Activated CD4-positive, alpha-beta memory T cell treated with anti-CD3 and anti-CD28 coated beads, Interleukin-2, amount 10 ng/mL, durations not matched to agents 7 days and 5 days (primary cell): ENCODE measurements around the gene TMEM186. TPM values are rescaled to one million over a fixed set of nuclear protein-coding genes. Genes with fewer than 3 reads are reported as not detected.
"Not testable (repeated sequence)": the region's sequence is repeated elsewhere in the genome, so short reads cannot be mapped to it uniquely, and the experiment has no call there.

ENCODE experiments used
- CTCF ChIA-PET: fragments of 350-600 bp; sonication (Branson Sonifier 250); formaldehyde crosslinking; loops from one replicate; lab custom pipeline; 2021; ENCODE audit warnings: antibody characterized with exemption, inconsistent platforms; lab: Charles Lee
- POLR2A ChIA-PET: fragments of 350-600 bp; sonication (Branson Sonifier 250); formaldehyde crosslinking; loops from one replicate; lab custom pipeline; 2021; ENCODE audit warnings: antibody characterized with exemption; lab: Charles Lee
- DNase-seq: peaks from one replicate; pipeline ENCODE4 v3.0.0-alpha.2; 2020
- H3K27ac Mint-ChIP-seq: one replicate; pipeline ENCODE4 v1.8.0; 2021; ENCODE audit warnings: mild to moderate bottlenecking, mixed read lengths
- H3K27me3 Mint-ChIP-seq: one replicate; pipeline ENCODE4 v1.8.0; 2021; ENCODE audit warnings: mixed read lengths
- H3K36me3 Mint-ChIP-seq: one replicate; pipeline ENCODE4 v1.8.0; 2021; ENCODE audit warnings: low read depth, mixed read lengths
- H3K4me1 Mint-ChIP-seq: one replicate; pipeline ENCODE4 v1.8.0; 2021; ENCODE audit warnings: mixed read lengths
- H3K4me3 Mint-ChIP-seq: one replicate; pipeline ENCODE4 v1.8.0; 2021; ENCODE audit warnings: mild to moderate bottlenecking, mixed read lengths
- H3K9me3 Mint-ChIP-seq: one replicate; pipeline ENCODE4 v1.8.0; 2021; ENCODE audit warnings: mixed read lengths
- total RNA-seq, 2 experiments: library from RNA; stranded (reverse); gene quantifications; one replicate each; pipeline ENCODE4 v1.2.3, GENCODE V29; 2021

The TMEM186 gene
- total RNA-seq, 2 experiments from 2014 or later = 12.2 to 12.6 TPM

DNA sequence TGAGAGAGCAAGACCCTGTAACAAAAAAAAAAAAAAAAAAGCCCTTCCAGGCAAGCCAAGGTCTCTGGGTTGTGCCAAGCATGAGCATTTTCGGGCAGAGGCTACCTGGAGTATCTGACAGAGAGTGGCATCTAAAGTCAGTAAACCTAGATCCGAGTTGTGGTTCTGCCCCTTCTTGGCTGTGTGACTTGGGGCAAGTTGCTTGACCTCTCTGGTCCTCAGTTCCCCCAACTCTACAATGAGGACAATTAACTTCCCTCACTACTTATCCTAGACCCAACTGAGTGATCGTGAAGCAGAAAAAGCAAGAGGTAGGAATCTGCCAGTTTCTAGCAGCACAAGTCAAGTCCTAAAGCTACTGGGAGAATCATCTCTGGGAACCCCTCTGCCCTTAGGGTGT is 34.4 kb downstream of the TMEM186 start:
- Mint-ChIP-seq H3K27me3 (no peaks in the 10 kb centered on the region), H3K9me3 (no peaks in the 10 kb centered on the region), H3K4me3 (no peak overlapping the region), H3K27ac (no peak overlapping the region), H3K36me3 (no peaks in the 10 kb centered on the region), H3K4me1 (no peaks in the 10 kb centered on the region)
- POLR2A ChIA-PET = no interaction called here
- DNase-seq = no peak
- CTCF ChIA-PET = no interaction called here

DNA sequence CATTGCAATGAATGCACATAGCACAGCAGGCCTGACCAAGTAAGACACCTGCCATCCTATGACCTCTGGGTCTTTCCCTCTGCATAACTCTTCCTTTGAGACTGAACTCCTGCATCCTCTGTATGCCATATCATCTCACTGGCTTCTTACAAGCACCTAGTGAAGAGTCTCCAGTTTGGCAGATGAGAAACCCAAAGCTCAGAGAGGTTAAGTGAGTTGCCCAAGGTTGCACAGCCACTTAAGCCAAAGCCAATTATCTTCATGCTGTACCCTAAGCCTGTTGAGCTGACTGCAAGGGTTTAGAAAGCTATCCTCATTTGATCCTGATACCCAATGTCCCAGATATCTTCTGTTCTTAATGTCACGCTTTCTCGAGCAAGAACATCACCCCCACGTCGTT is 35.2 kb downstream of the TMEM186 start:
- H3K27ac Mint-ChIP-seq = no peak overlapping the region
- POLR2A ChIA-PET = no interaction called here
- DNase-seq = no peak
- CTCF ChIA-PET = interaction anchor here (0.5 kb wide), 1 partner anchor 581 kb away, joined by 3 read pairs; no protein-coding TSS in a partner anchor
- no peak overlapping the region for H3K4me3 Mint-ChIP-seq
- H3K9me3 Mint-ChIP-seq = no peaks in the 10 kb centered on the region
- H3K4me1 Mint-ChIP-seq = no peaks in the 10 kb centered on the region
- H3K36me3 Mint-ChIP-seq = no peaks in the 10 kb centered on the region
- no peaks in the 10 kb centered on the region for H3K27me3 Mint-ChIP-seq

DNA sequence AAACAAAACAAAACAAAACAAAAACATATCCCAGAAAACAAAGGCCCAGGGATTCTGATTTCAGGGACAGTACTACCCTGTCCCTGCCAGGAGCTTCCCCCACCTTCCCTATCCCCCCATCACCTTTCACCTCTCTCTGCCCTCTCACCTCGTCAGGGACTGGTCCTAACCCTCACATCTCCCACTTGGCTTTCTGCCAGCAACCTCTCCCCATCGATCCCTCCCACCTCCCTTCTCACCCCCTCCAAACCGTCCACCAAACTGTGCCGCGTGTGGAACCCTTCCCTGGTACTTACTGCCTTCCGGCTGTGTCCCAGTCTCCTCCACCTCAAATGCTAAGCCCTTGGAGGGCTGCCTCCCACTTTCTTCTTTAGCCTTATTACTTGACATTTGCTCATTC is 36.4 kb downstream of the TMEM186 start:
- DNase-seq = no peak
- Mint-ChIP-seq H3K4me3 (no peak overlapping the region), H3K4me1 (no peaks in the 10 kb centered on the region), H3K9me3 (no peaks in the 10 kb centered on the region), H3K36me3 (no peaks in the 10 kb centered on the region), H3K27ac (no peak overlapping the region), H3K27me3 (no peaks in the 10 kb centered on the region)
- POLR2A ChIA-PET = no interaction called here
- CTCF ChIA-PET = no interaction called here

DNA sequence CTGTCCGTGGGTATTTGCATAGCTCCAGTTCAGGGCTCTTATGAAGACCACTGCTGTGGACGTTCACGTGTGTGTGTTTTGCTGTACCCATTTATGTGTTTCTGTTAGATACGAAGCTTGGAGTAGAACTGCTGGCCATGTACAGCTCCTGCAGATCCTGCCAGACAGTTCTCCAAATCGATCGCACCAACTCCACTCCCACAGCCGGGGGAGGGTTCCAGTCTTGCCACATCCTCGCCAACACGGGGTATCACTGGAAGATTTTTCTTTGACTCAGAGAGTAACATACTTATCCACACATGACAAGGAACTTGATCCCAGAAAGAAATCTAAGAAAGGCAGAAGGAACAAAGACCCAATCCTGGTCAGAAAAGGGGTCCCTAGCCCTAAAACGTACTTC is 37.4 kb downstream of the TMEM186 start:
- POLR2A ChIA-PET = no interaction called here
- no peak overlapping the region for H3K4me3 Mint-ChIP-seq
- DNase-seq = no peak

DNA sequence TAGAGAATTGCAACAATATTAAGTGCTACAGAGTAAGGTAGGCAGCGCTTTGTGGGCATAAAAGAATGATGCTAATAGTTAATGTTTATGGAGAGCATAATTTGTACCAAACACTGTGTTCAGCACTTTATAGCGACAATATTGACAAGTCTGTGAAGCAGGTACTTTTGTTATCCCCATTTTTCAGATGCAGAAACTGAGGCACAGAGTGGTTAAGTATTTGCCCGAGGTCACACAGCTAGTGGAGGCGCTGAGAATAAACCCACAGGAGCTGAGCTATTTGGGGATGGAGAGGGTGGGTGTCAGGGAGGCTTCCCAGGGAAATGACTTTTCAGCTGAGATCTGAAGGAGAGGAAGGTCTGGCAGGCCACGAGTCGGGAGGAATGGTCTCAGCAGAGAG is 39.4 kb downstream of the TMEM186 start:
- CTCF ChIA-PET = no interaction called here
- Mint-ChIP-seq H3K4me1 (no peaks in the 10 kb centered on the region), H3K4me3 (no peak overlapping the region), H3K9me3 (no peaks in the 10 kb centered on the region), H3K36me3 (no peaks in the 10 kb centered on the region), H3K27me3 (no peaks in the 10 kb centered on the region), H3K27ac (no peak overlapping the region)
- no peak for DNase-seq
- POLR2A ChIA-PET = no interaction called here

More for the DNA sequence above, 37.4 kb downstream of the TMEM186 start:
- H3K27me3 Mint-ChIP-seq = no peaks in the 10 kb centered on the region
- CTCF ChIA-PET = no interaction called here
- no peaks in the 10 kb centered on the region for H3K9me3 Mint-ChIP-seq
- no peaks in the 10 kb centered on the region for H3K4me1 Mint-ChIP-seq
- H3K36me3 Mint-ChIP-seq = no peaks in the 10 kb centered on the region
- no peak overlapping the region for H3K27ac Mint-ChIP-seq

DNA sequence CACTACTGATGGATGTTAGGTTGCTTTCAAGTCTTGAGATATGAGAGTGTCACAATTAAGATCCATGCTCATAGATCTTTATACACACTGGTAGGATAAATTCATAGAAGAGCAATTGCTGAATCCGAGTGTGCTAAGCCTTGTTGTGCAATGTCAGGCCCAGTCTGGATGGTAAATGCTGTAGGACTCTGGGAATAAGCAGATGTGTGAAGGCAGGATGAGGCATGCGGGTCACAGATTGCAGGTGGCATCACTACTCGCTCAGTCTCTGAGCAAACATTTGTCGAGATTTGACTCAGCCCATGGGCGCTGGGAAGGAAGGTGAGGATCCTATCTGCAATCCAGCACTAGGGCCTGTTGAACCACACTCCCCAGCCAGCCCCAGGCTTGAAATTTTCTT is 40.7 kb downstream of the TMEM186 start:
- DNase-seq = no peak
- ChIA-PET CTCF (interaction anchor here (0.6 kb wide), 1 partner anchor 402 kb away, joined by 4 read pairs; no protein-coding TSS in a partner anchor), POLR2A (no interaction called here)
- Mint-ChIP-seq H3K27ac (no peak overlapping the region), H3K4me1 (no peaks in the 10 kb centered on the region), H3K27me3 (no peaks in the 10 kb centered on the region), H3K9me3 (no peaks in the 10 kb centered on the region), H3K36me3 (no peaks in the 10 kb centered on the region), H3K4me3 (no peak overlapping the region)

DNA sequence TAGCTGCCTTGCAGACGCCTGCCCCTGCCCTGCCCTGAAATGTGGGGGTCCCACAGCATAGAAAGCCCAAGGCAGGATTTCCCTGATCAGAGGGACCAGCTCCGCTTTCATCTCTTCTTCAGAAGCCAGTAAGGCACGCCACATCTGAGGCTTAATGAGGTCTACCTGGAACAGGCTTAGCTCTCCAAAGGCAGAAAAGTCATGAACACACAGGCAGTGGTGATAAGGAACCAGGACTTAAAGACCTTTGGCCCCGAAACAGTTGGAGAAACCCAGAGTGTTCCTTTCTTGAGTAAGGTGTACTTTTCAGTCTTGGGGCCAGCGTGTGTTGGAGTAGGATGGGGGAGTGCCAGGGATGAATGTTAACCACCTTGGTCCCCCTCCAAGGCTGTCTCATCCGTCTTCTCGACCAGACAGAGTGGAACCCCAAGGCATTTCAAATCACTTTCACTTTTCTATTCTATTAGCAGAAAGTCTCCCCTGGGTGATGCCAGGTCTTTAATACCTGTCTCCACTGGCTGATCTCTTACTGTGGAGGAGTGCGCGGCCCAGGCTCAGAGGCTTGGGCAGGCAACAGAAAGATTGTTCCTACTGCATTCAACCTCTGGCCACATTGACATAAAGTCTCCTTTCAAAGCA is 43.9 kb downstream of the TMEM186 start:
- CTCF ChIA-PET = interaction anchor here (1.4 kb wide), 1 partner anchor 126 kb away, joined by 3 read pairs; no protein-coding TSS in a partner anchor
- DNase-seq = no peak

DNA sequence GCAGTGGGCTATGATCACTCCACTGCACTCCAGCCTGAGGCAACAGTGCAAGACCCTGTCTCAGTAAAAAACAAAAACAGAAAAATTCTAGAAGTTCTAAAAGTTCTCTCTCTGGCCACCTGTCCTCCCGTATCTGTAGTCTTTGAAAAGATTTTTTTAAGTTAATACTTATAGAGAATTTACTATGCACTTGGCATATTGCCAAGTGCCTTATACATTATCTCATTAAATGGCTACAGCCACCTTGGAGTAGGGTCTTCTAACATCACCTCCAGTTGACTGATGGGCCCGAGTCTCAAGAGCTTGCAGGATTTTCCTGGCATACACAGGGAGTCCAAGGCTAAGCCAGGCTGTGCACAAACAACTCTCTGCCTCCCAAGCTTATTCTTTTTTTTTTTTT is 44.7 kb downstream of the TMEM186 start:
- Mint-ChIP-seq H3K27ac (no peak overlapping the region), H3K4me3 (no peak overlapping the region), H3K4me1 (no peaks in the 10 kb centered on the region), H3K36me3 (no peaks in the 10 kb centered on the region), H3K27me3 (no peaks in the 10 kb centered on the region), H3K9me3 (no peaks in the 10 kb centered on the region)
- CTCF ChIA-PET = interaction anchor here (1.4 kb wide), 1 partner anchor 127 kb away, joined by 3 read pairs; no protein-coding TSS in a partner anchor
- POLR2A ChIA-PET = no interaction called here
- no peak for DNase-seq

More for the DNA sequence above, 43.9 kb downstream of the TMEM186 start:
- no peaks in the 10 kb centered on the region for H3K36me3 Mint-ChIP-seq
- H3K9me3 Mint-ChIP-seq = no peaks in the 10 kb centered on the region
- H3K27ac Mint-ChIP-seq = no peak overlapping the region
- no peak overlapping the region for H3K4me3 Mint-ChIP-seq
- POLR2A ChIA-PET = no interaction called here
- H3K4me1 Mint-ChIP-seq = no peaks in the 10 kb centered on the region
- no peaks in the 10 kb centered on the region for H3K27me3 Mint-ChIP-seq

DNA sequence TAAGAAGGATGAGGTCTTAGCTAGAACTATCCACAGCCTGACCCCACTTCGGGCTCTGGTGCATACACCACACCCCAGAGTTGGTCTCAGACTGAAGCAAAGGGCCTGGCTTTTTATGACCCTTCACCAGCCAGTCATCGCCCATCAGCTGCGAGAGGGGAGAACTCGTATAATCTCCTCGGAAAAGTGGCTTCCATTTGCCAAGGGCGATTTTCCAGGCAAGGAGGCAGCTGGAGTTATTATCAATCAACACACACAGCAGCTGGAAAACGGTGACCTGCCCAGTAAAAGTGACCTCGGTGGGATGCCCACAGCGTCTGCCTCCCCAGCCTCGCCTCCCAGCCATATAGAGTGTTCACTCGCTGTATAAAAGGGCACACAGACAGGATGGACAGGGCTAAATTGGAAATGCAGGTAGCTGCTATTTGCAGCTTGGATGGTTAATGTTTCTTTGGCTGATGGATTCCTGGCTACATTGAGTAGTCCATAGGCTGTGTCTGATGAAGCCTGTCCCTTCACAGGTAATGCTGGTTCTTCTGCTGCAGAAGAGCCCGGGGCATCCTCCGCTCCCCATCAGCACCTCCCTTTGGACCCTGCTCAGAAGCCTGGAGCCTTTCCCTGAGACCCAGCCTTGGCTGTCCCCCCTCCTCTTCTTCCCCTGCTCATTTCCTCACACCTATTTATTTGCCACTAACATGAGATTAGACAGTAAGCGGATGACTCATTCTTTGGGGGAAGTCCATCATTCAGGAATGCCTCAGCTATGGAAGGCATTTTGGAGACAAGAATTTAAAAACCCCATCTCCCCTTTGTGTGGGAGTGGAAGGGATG is 45.7 kb downstream of the TMEM186 start:
- H3K27me3 Mint-ChIP-seq = no peaks in the 10 kb centered on the region
- H3K9me3 Mint-ChIP-seq = no peaks in the 10 kb centered on the region
- ChIA-PET CTCF (interaction anchor here (1.4 kb wide), 1 partner anchor 128 kb away, joined by 3 read pairs; no protein-coding TSS in a partner anchor), POLR2A (no interaction called here)
- H3K4me3 Mint-ChIP-seq = no peak overlapping the region
- H3K4me1 Mint-ChIP-seq = no peaks in the 10 kb centered on the region
- no peak overlapping the region for H3K27ac Mint-ChIP-seq
- no peak for DNase-seq
- H3K36me3 Mint-ChIP-seq = no peaks in the 10 kb centered on the region

DNA sequence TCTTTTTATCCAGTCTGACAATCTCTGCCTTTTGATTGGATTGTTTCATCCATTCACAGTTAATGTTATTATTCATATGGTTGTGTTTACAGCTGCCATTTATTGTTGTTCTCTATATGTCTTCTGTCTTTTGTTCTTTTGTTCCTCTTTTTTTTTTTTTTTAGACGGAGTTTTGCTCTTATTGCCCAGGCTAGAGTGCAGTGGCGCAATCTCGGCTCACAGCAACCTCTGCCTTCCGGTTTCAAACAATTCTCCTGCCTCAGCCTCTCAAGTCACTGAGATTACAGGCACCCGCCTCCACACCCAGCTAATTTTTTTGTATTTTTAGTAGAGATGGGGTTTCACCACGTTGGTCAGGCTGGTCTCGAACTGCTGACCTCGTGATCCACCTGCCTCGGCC is 48.5 kb downstream of the TMEM186 start:
- H3K27ac Mint-ChIP-seq, H3K9me3 Mint-ChIP-seq, DNase-seq, CTCF ChIA-PET, POLR2A ChIA-PET, H3K4me3 Mint-ChIP-seq, H3K27me3 Mint-ChIP-seq, H3K36me3 Mint-ChIP-seq, H3K4me1 Mint-ChIP-seq: not testable (repeated sequence)

Other genes starting within 250 kb of the TMEM186 start
- not detected for gene TMEM114, start 207.1 kb downstream of the TMEM186 start, total RNA-seq
- 10 to 100 TPM; 25.7 to 27.6 TPM for gene METTL22, start 175.9 kb downstream of the TMEM186 start, total RNA-seq
- gene ABAT, start 123.0 kb downstream of the TMEM186 start, total RNA-seq = 1 to 10 TPM; 5.5 to 5.9 TPM
- 10 to 100 TPM; 41.7 to 41.8 TPM for gene PMM2, start 200 bp upstream of the TMEM186 start, total RNA-seq
- 100 to 1,000 TPM; 168 to 179 TPM for gene CARHSP1, start 71.4 kb upstream of the TMEM186 start, total RNA-seq
- not detected for gene LITAFD, start 84.7 kb upstream of the TMEM186 start, total RNA-seq
- 100 to 1,000 TPM; 162 to 166 TPM for gene USP7, start 166.3 kb upstream of the TMEM186 start, total RNA-seq